Ascending aorta (tissue), 2 donors: ENCODE measurements around the gene VTA1. TPM values are rescaled to one million over a fixed set of nuclear protein-coding genes. Genes with fewer than 3 reads are reported as not detected.
"Not testable (repeated sequence)": the region's sequence is repeated elsewhere in the genome, so short reads cannot be mapped to it uniquely, and the experiment has no call there.

Experiments
- DNase-seq, 2 donors: peaks; one replicate each; pipeline ENCODE4 v3.0.0-alpha.2; 2019; ENCODE audit warnings: low spot score in 2 of 2
- H3K27ac ChIP-seq, 2 donors: fragments of 200-600 bp; sonication (generic); one replicate each; pipeline ENCODE4 v1.5.1; 2016 to 2017; ENCODE audit warnings: mild to moderate bottlenecking in 1 of 2
- H3K27me3 ChIP-seq: fragments of 200-600 bp; sonication (generic); one replicate; pipeline ENCODE4 v1.5.1; 2017
- H3K36me3 ChIP-seq, 2 donors: fragments of 200-600 bp; sonication (generic); one replicate each; pipeline ENCODE4 v1.5.1; 2016
- H3K4me1 ChIP-seq, 2 donors: fragments of 200-600 bp; sonication (generic); one replicate each; pipeline ENCODE4 v1.5.1; 2016 to 2017; ENCODE audit warnings: mild to moderate bottlenecking in 1 of 2
- H3K4me3 ChIP-seq, 2 donors: fragments of 200-600 bp; sonication (generic); one replicate each; pipeline ENCODE4 v1.5.1; 2016 to 2017; ENCODE audit warnings: mild to moderate bottlenecking in 1 of 2
- H3K9me3 ChIP-seq, 2 donors: fragments of 200-600 bp; sonication (generic); one replicate each; pipeline ENCODE4 v1.5.1; 2016
- CTCF ChIP-seq, 3 experiments: fragments of 200-600 bp in 2 of 3; fragments of 450-650 bp in 1 of 3; sonication (generic) in 2 of 3; IDR thresholded peaks; one replicate each; pipeline ENCODE4 v1.5.1; 2016 to 2019; ENCODE audit warnings: antibody characterized with exemption in 3 of 3, mild to moderate bottlenecking in 1 of 3, moderate library complexity in 1 of 3
- intact Hi-C: fragments of 100-400 bp; cut with DNase I; formaldehyde crosslinking; loops from one replicate; pipeline ENCODE4 v1.15.1; 2023
- total RNA-seq: library from RNA; depleted of rRNA; stranded (reverse); fragments of >200 nt; gene quantifications from one replicate; pipeline ENCODE4 v1.1.0, GENCODE V29; 2016

VTA1 gene
- total RNA-seq, 1 donor from 2014 or later: 21.3 TPM

GRCh38 chr6:142118925-142119324 is 28.1 kb upstream of the VTA1 start:
- no peak for DNase-seq
- H3K27me3 ChIP-seq: no peaks in the 10 kb centered on the region
- intact Hi-C loops: no loop called here

GRCh38 chr6:142121342-142121741 is 25.7 kb upstream of the VTA1 start:
- no peak for DNase-seq
- Histone ChIP-seq H3K4me1 (no peaks in the 10 kb centered on the region), H3K27ac (no peak overlapping the region), H3K9me3 (no peaks in the 10 kb centered on the region), H3K4me3 (no peak overlapping the region), H3K36me3 (no peaks in the 10 kb centered on the region), H3K27me3 (no peaks in the 10 kb centered on the region)
- TF ChIP-seq CTCF (IDR thresholded peaks at IDR 0.05): no peak
- intact Hi-C loops: no loop called here

More at GRCh38 chr6:142118925-142119324, 28.1 kb upstream of the VTA1 start:
- Histone ChIP-seq H3K4me1 (no peaks in the 10 kb centered on the region), H3K27ac (no peak overlapping the region), H3K36me3 (no peaks in the 10 kb centered on the region), H3K4me3 (no peak overlapping the region), H3K9me3 (no peaks in the 10 kb centered on the region)
- no peak for TF ChIP-seq CTCF (IDR thresholded peaks at IDR 0.05)

- H3K4me1 ChIP-seq: no peaks in the 10 kb centered on the region
- H3K9me3 ChIP-seq: no peaks in the 10 kb centered on the region
- DNase-seq: no peak
- no peak overlapping the region for H3K27ac ChIP-seq
- H3K27me3 ChIP-seq: no peaks in the 10 kb centered on the region
- intact Hi-C loops: no loop called here
- TF ChIP-seq CTCF (IDR thresholded peaks at IDR 0.05): no peak
- no peaks in the 10 kb centered on the region for H3K36me3 ChIP-seq
- H3K4me3 ChIP-seq: no peak overlapping the region
These were observed 16.2 kb upstream of the VTA1 start for GRCh38 chr6:142130814-142131213.

- Histone ChIP-seq H3K4me1 (no peaks in the 10 kb centered on the region), H3K27me3 (no peaks in the 10 kb centered on the region), H3K36me3 (no peaks in the 10 kb centered on the region), H3K4me3 (no peak within 1 kb of the TSS), H3K27ac (no peak within 1 kb of the TSS), H3K9me3 (no peaks in the 10 kb centered on the region)
- intact Hi-C loops: no loop called here
- no peak for TF ChIP-seq CTCF (IDR thresholded peaks at IDR 0.05)
- no peak for DNase-seq
These were observed 14.4 kb upstream of the VTA1 start, which contains the start of gene GJE1 for GRCh38 chr6:142132625-142133024. Gene GJE1, plus strand, starts transcription at chr6:142132925. Its CDS starts 234 bp downstream, at chr6:142133159.

- Histone ChIP-seq H3K36me3 (no peaks in the 10 kb centered on the region), H3K4me3 (no peak overlapping the region), H3K27ac (no peak overlapping the region), H3K9me3 (no peaks in the 10 kb centered on the region), H3K4me1 (no peaks in the 10 kb centered on the region), H3K27me3 (no peaks in the 10 kb centered on the region)
- no peak for DNase-seq
- no peak for TF ChIP-seq CTCF (IDR thresholded peaks at IDR 0.05)
- intact Hi-C loops: no loop called here
These were observed 8.2 kb upstream of the VTA1 start for GRCh38 chr6:142138876-142139275.

GRCh38 chr6:142141531-142141930 is 5.5 kb upstream of the VTA1 start:
- intact Hi-C loops, H3K4me1 ChIP-seq, H3K36me3 ChIP-seq, H3K4me3 ChIP-seq, H3K27ac ChIP-seq, H3K27me3 ChIP-seq, DNase-seq, H3K9me3 ChIP-seq: not testable (repeated sequence)
